Choroid plexus epithelial cell (primary cell): ENCODE measurements around the gene AK9.
A peak's percentile ranks its signal among the peaks of the same experiment; 100 is the strongest.

Experiments
- DNase-seq: peaks from one replicate; pipeline ENCODE4 v3.0.0-alpha.2; 2010; ENCODE audit warnings: low read depth
- H3K4me3 ChIP-seq: 2 replicates; pipeline ENCODE4 v1.5.1; 2011; ENCODE audit warnings: low read depth, mild to moderate bottlenecking, control low read depth, low read length, moderate library complexity
- CTCF ChIP-seq: conservative IDR thresholded peaks from 2 replicates; pipeline ENCODE4 v1.5.1; 2011; ENCODE audit warnings: low read depth, mild to moderate bottlenecking, control low read depth, inconsistent platforms, low read length, moderate library complexity

The AK9 gene

GRCh38 chr6:109660526-109661320 lies 30.3 kb downstream of the AK9 start:
- no peak for TF ChIP-seq CTCF
- no peak overlapping the region for H3K4me3 ChIP-seq
- DNase-seq: no peak

GRCh38 chr6:109655761-109656262 lies 35.2 kb downstream of the AK9 start:
- peak; percentile 31 for DNase-seq
- no peak overlapping the region for H3K4me3 ChIP-seq
- no peak for TF ChIP-seq CTCF

- H3K4me3 ChIP-seq: no peak overlapping the region
- TF ChIP-seq CTCF: no peak
- peak; percentile 8 for DNase-seq
These were observed 37.7 kb downstream of the AK9 start for GRCh38 chr6:109653264-109653663.

GRCh38 chr6:109644131-109644530 lies 46.9 kb downstream of the AK9 start:
- H3K4me3 ChIP-seq: no peak overlapping the region
- DNase-seq: peak; percentile 39
- no peak for TF ChIP-seq CTCF

- H3K4me3 ChIP-seq: no peak overlapping the region
- DNase-seq: no peak
- no peak for TF ChIP-seq CTCF
These were observed 58.6 kb downstream of the AK9 start for GRCh38 chr6:109632405-109632804.

- TF ChIP-seq CTCF: no peak
- H3K4me3 ChIP-seq: no peak overlapping the region
- no peak for DNase-seq
These were observed 59.6 kb downstream of the AK9 start for GRCh38 chr6:109631403-109631802.
